GM12878 (cell line): ENCODE data around the gene TNFSF13. TPM values are rescaled to one million over a fixed set of nuclear protein-coding genes. Genes with fewer than 3 reads are reported as not detected.
A peak's percentile ranks its signal among the peaks of the same experiment; 100 is the strongest.

ENCODE experiments used
- ATAC-seq: fragments of 200-7000 bp; cut with Tn5 transposase; 3 replicates; pipeline ENCODE4 v1.9.1; 2020; ENCODE audit warnings: mild to moderate bottlenecking, moderate library complexity
- BruUV-seq: library from RNA; stranded (reverse); fragments of 400-500 nt; replicated peaks from 2 replicates; lab custom pipeline; 2021; lab: Mats Ljungman, UMichigan
- CTCF ChIA-PET: fragments of 300-600 bp; sonication (Branson Sonifier 250); formaldehyde crosslinking; extraction: SDS; loops from one replicate; lab custom pipeline; 2021; ENCODE audit warnings: inconsistent platforms; lab: Yijun Ruan, JAX
- POLR2A ChIA-PET: fragments of 350-600 bp; formaldehyde crosslinking; extraction: SDS; loops from one replicate; lab custom pipeline; 2021; ENCODE audit warnings: inconsistent platforms; lab: Charles Lee
- RAD21 ChIA-PET: fragments of 300-600 bp; sonication (Branson Sonifier 250); formaldehyde crosslinking; loops from one replicate; lab custom pipeline; 2023; ENCODE audit warnings: antibody characterized with exemption; ENCODE audit not compliant: unreplicated experiment; lab: Charles Lee
- SMC1A ChIA-PET: fragments of 300-600 bp; sonication (Branson Sonifier 250); formaldehyde crosslinking; loops from one replicate; lab custom pipeline; 2023; ENCODE audit not compliant: unreplicated experiment, uncharacterized antibody; lab: Charles Lee
- DNase-seq: peaks from one replicate; pipeline ENCODE4 v3.0.0-alpha.2; 2011; ENCODE audit warnings: low read depth, low spot score
- FAIRE-seq: peaks from 3 replicates; lab custom pipeline; 2011; peaks lifted over from hg19 to GRCh38; lab: Jason Lieb, UNC
- H2AFZ ChIP-seq: 2 replicates; pipeline ENCODE4 v1.6.0; 2011; ENCODE audit warnings: low read depth, low read length, control low read depth; ENCODE audit not compliant: control insufficient read depth
- H3K27ac ChIP-seq: 2 replicates; pipeline ENCODE4 v1.5.1; 2011; ENCODE audit warnings: control low read depth; ENCODE audit not compliant: control insufficient read depth, insufficient read depth
- H3K27me3 ChIP-seq, 2 experiments: replicated peaks in 1 of 2; 2 replicates each; pipeline versions ENCODE4 v1.6.0 to v1.6.1; 2011; ENCODE audit warnings: low read length in 1 of 2; ENCODE audit not compliant: control insufficient read depth in 2 of 2, insufficient read depth in 2 of 2
- H3K36me3 ChIP-seq, 2 experiments: 2 replicates each; pipeline ENCODE4 v1.5.1; 2011; ENCODE audit warnings: low read length in 1 of 2; ENCODE audit not compliant: control insufficient read depth in 2 of 2, insufficient read depth in 2 of 2
- H3K4me1 ChIP-seq: 2 replicates; pipeline ENCODE4 v1.6.1; 2011; ENCODE audit warnings: mild to moderate bottlenecking, low read length, moderate library complexity, mixed read lengths; ENCODE audit not compliant: control insufficient read depth, insufficient read depth
- H3K4me2 ChIP-seq: 2 replicates; pipeline ENCODE4 v1.6.0; 2011; ENCODE audit warnings: control low read depth; ENCODE audit not compliant: control insufficient read depth, insufficient read depth
- H3K4me3 ChIP-seq: fragments of 200-600 bp; sonication (generic); 2 replicates; pipeline ENCODE4 v1.5.1; 2016
- H3K79me2 ChIP-seq: 2 replicates; pipeline ENCODE4 v1.6.0; 2011; ENCODE audit warnings: low read length; ENCODE audit not compliant: control insufficient read depth, insufficient read depth
- H3K9ac ChIP-seq: 2 replicates; pipeline ENCODE4 v1.8.0; 2011; ENCODE audit warnings: low read length, control low read depth, mixed read lengths; ENCODE audit not compliant: control insufficient read depth, insufficient read depth
- H3K9me3 ChIP-seq: replicated peaks from 3 replicates; pipeline ENCODE4 v1.5.1; 2011; ENCODE audit warnings: mild to moderate bottlenecking, low read length; ENCODE audit not compliant: control insufficient read depth, insufficient read depth
- H4K20me1 ChIP-seq: 2 replicates; pipeline ENCODE4 v1.6.0; 2011; ENCODE audit not compliant: control insufficient read depth, insufficient read depth
- JUND ChIP-seq: IDR thresholded peaks from 2 replicates; pipeline ENCODE4 v1.6.1; 2012; ENCODE audit warnings: low read depth, mild to moderate bottlenecking, low read length, improper control_type of control experiment, moderate library complexity
- PAX8 ChIP-seq: fragments of 450-650 bp; IDR thresholded peaks from 2 replicates; pipeline ENCODE4 v1.6.1; 2017; ENCODE audit warnings: mild to moderate bottlenecking, moderate library complexity
- POLR2A ChIP-seq: IDR thresholded peaks from 2 replicates; pipeline ENCODE4 v1.6.1; 2011; ENCODE audit warnings: low read depth, mild to moderate bottlenecking, low read length
- POLR2AphosphoS5 ChIP-seq: IDR thresholded peaks from 2 replicates; pipeline ENCODE4 v1.6.1; 2011; ENCODE audit warnings: mild to moderate bottlenecking, low read length, inconsistent platforms
- WGBS: methylation state at CpG from one replicate; pipeline ENCODE4 v1.1.6; 2016; ENCODE audit warnings: low lambda C conversion rate; ENCODE audit not compliant: insufficient replicate concordance, insufficient coverage; ENCODE audit errors: missing lambda C conversion rate; 5-methylcytosine and 5-hydroxymethylcytosine counted together
- in situ Hi-C: fragments of 300-500 bp; cut with MboI; formaldehyde crosslinking; loops from 9 replicates; pipeline ENCODE4 v1.14.3; 2018; ENCODE audit warnings: mixed read lengths
- intact Hi-C: fragments of 100-400 bp; cut with micrococcal nuclease; formaldehyde crosslinking; loops from one replicate; pipeline ENCODE4 v1.14.2; 2022; ENCODE audit not compliant: unreplicated experiment
- polyA plus RNA-seq, 11 experiments: library from polyadenylated mRNA; depleted of rRNA in 4 of 11; unstranded in 6 of 11; stranded (reverse) in 5 of 11; fragments of >200 nt; fragmentation: Nextera tagmentation in 4 of 11; fragmentation: Illumina TruSeq in 1 of 11; extraction: Ambion mirVana in 4 of 11; extraction: Trizol in 1 of 11; gene quantifications; 1 replicate in 1 of 11; 2 replicates in 10 of 11; pipeline versions ENCODE4 v1.2.1 to v1.2.3, GENCODE V29; 2011 to 2016; ENCODE audit warnings: inconsistent platforms in 2 of 11, missing spikeins in 2 of 11, low read depth in 1 of 11
- total RNA-seq, 4 experiments: library from RNA; depleted of rRNA in 3 of 4; stranded (reverse); fragments of >200 nt in 3 of 4; fragmentation: Illumina TruSeq in 1 of 4; extraction: Trizol in 1 of 4; gene quantifications; 2 replicates each; pipeline versions ENCODE4 v1.2.1 to v1.2.3, GENCODE V29; 2013 to 2021
- TF ChIP-seq, protein P1 (sequence below): IDR thresholded peaks from 2 replicates; pipeline ENCODE4 v1.6.1; 2012; ENCODE audit warnings: mild to moderate bottlenecking, low read depth, low read length

The TNFSF13 gene
- total and polyA plus RNA-seq, 10 of the 15 experiments (the other 5 are each of a cell fraction or from before 2014, with no cell fraction given) = 0.56 to 14.6 (median 9.7) TPM

GRCh38 chr17:7511108-7511507 is 47.4 kb upstream of the TNFSF13 start:
- no TSS peak for BruUV-seq
- H3K36me3 ChIP-seq = peaks cover 26 to 42% of the 10 kb centered on the region in 2 experiments; a peak in 3 of 4 replicates
- ChIA-PET POLR2A (no interaction called here), RAD21 (interaction anchor here (0.6 to 1.1 kb wide), 2 partner anchors 49 to 297 kb away, joined by 3 read pairs; no protein-coding TSS in a partner anchor), SMC1A (no interaction called here)
- H3K9ac ChIP-seq = no peak overlapping the region
- 88% methylated on average over 10 of the region's 10 CpGs for WGBS
- no peak overlapping the region for H3K4me2 ChIP-seq
- H4K20me1 ChIP-seq = no peaks in the 10 kb centered on the region
- no peaks in the 10 kb centered on the region for H3K4me1 ChIP-seq
- no peak overlapping the region for H3K27ac ChIP-seq
- H3K9me3 ChIP-seq = no peaks in the 10 kb centered on the region
- intact Hi-C loops (no loop called here), in situ Hi-C loops (no loop called here)
- DNase-seq = no peak
- no peak overlapping the region for H2AFZ ChIP-seq
- FAIRE-seq = no peak
- H3K27me3 ChIP-seq = no peaks in the 10 kb centered on the region
- TF ChIP-seq JUND = no peak
- peak; percentile 81 for TF ChIP-seq POLR2AphosphoS5
- TF ChIP-seq, protein P1, sequence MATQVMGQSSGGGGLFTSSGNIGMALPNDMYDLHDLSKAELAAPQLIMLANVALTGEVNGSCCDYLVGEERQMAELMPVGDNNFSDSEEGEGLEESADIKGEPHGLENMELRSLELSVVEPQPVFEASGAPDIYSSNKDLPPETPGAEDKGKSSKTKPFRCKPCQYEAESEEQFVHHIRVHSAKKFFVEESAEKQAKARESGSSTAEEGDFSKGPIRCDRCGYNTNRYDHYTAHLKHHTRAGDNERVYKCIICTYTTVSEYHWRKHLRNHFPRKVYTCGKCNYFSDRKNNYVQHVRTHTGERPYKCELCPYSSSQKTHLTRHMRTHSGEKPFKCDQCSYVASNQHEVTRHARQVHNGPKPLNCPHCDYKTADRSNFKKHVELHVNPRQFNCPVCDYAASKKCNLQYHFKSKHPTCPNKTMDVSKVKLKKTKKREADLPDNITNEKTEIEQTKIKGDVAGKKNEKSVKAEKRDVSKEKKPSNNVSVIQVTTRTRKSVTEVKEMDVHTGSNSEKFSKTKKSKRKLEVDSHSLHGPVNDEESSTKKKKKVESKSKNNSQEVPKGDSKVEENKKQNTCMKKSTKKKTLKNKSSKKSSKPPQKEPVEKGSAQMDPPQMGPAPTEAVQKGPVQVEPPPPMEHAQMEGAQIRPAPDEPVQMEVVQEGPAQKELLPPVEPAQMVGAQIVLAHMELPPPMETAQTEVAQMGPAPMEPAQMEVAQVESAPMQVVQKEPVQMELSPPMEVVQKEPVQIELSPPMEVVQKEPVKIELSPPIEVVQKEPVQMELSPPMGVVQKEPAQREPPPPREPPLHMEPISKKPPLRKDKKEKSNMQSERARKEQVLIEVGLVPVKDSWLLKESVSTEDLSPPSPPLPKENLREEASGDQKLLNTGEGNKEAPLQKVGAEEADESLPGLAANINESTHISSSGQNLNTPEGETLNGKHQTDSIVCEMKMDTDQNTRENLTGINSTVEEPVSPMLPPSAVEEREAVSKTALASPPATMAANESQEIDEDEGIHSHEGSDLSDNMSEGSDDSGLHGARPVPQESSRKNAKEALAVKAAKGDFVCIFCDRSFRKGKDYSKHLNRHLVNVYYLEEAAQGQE = no peak
- TF ChIP-seq PAX8 = no peak
- TF ChIP-seq POLR2A = peak; percentile 59
- TF ChIP-seq, all 136 proteins: peak for 2
- no peak overlapping the region for H3K4me3 ChIP-seq
- CTCF ChIA-PET = interaction anchor here (1.2 kb wide), 1 partner anchor 155 kb away, joined by 3 read pairs; no protein-coding TSS in a partner anchor
- H3K79me2 ChIP-seq = no peaks in the 10 kb centered on the region
- no peak for ATAC-seq
